Keratinocyte (primary cell): ENCODE data around the gene DNAI2. TPM values are rescaled to one million over a fixed set of nuclear protein-coding genes. Genes with fewer than 3 reads are reported as not detected.

ENCODE experiments used
- DNase-seq: peaks from one replicate; pipeline ENCODE4 v3.0.0-alpha.2; 2011; ENCODE audit warnings: low read depth, missing footprints, low spot score
- FAIRE-seq: peaks from 2 replicates; lab custom pipeline; 2011; peaks lifted over from hg19 to GRCh38; lab: Jason Lieb, UNC
- H2AFZ ChIP-seq: 2 replicates; pipeline ENCODE4 v1.6.0; 2012; ENCODE audit warnings: low read length, control low read depth, inconsistent platforms; ENCODE audit not compliant: control insufficient read depth
- H3K27ac ChIP-seq: 2 replicates; pipeline ENCODE4 v1.5.1; 2011; ENCODE audit warnings: low read length; ENCODE audit not compliant: control insufficient read depth, insufficient read depth
- H3K27me3 ChIP-seq: 3 replicates; pipeline ENCODE4 v1.6.0; 2011; ENCODE audit warnings: low read length; ENCODE audit not compliant: control insufficient read depth, insufficient read depth; ENCODE audit errors: extremely low read depth
- H3K36me3 ChIP-seq, 2 experiments: 2 replicates in 1 of 2; 3 replicates in 1 of 2; pipeline ENCODE4 v1.5.1; 2011; ENCODE audit warnings: low read length in 2 of 2, mild to moderate bottlenecking in 1 of 2; ENCODE audit not compliant: control insufficient read depth in 2 of 2, insufficient read depth in 2 of 2; ENCODE audit errors: extremely low read depth in 1 of 2
- H3K4me1 ChIP-seq: 3 replicates; pipeline ENCODE4 v1.5.1; 2011; ENCODE audit warnings: low read length; ENCODE audit not compliant: control insufficient read depth, insufficient read depth; ENCODE audit errors: extremely low read depth
- H3K4me2 ChIP-seq: 3 replicates; pipeline ENCODE4 v1.6.0; 2011; ENCODE audit warnings: low read depth, low read length; ENCODE audit not compliant: control insufficient read depth, insufficient read depth; ENCODE audit errors: extremely low read depth
- H3K4me3 ChIP-seq, 3 experiments: fragments of 200-600 bp in 1 of 3; sonication (generic) in 1 of 3; 2 replicates in 2 of 3; 3 replicates in 1 of 3; pipeline ENCODE4 v1.5.1; 2011 to 2016; ENCODE audit warnings: low read length in 3 of 3, mild to moderate bottlenecking in 3 of 3, control low read depth in 2 of 3, inconsistent platforms in 1 of 3, low read depth in 1 of 3, mixed read lengths in 1 of 3, mixed run types in 1 of 3, moderate library complexity in 1 of 3; ENCODE audit not compliant: control insufficient read depth in 2 of 3, insufficient read depth in 2 of 3; ENCODE audit errors: extremely low read depth in 1 of 3
- H3K79me2 ChIP-seq: 2 replicates; pipeline ENCODE4 v1.6.0; 2012; ENCODE audit warnings: low read length; ENCODE audit not compliant: control insufficient read depth, insufficient read depth
- H3K9ac ChIP-seq: 3 replicates; pipeline ENCODE4 v1.6.0; 2011; ENCODE audit warnings: low read length; ENCODE audit not compliant: control insufficient read depth, insufficient read depth; ENCODE audit errors: extremely low read depth
- H3K9me1 ChIP-seq: 3 replicates; pipeline ENCODE4 v1.6.0; 2011; ENCODE audit warnings: low read length; ENCODE audit not compliant: control insufficient read depth, insufficient read depth; ENCODE audit errors: extremely low read depth
- H3K9me3 ChIP-seq: 2 replicates; pipeline ENCODE4 v1.5.1; 2012; ENCODE audit warnings: low read depth, low read length; ENCODE audit not compliant: control insufficient read depth
- H4K20me1 ChIP-seq: 3 replicates; pipeline ENCODE4 v1.6.0; 2011; ENCODE audit warnings: low read length; ENCODE audit not compliant: control insufficient read depth, insufficient read depth; ENCODE audit errors: extremely low read depth
- CTCF ChIP-seq, 3 experiments: IDR thresholded peaks in 1 of 3; conservative IDR thresholded peaks in 1 of 3; optimal IDR thresholded peaks in 1 of 3; 2 replicates in 2 of 3; 3 replicates in 1 of 3; pipeline versions ENCODE3 to v1.5.1; 2011; ENCODE audit warnings: low read length in 3 of 3, mild to moderate bottlenecking in 3 of 3, moderate library complexity in 2 of 3, control low read depth in 1 of 3, inconsistent platforms in 1 of 3; ENCODE audit not compliant: insufficient read depth in 2 of 3; ENCODE audit errors: extremely low read depth in 1 of 3
- EZH2 ChIP-seq: IDR thresholded peaks from one replicate; pipeline ENCODE4 v1.6.1; 2012; ENCODE audit warnings: inconsistent platforms, mild to moderate bottlenecking, low read length, moderate library complexity
- dilution Hi-C: fragments of 300-500 bp; cut with MboI; formaldehyde crosslinking; loops from one replicate; pipeline ENCODE4 v1.7.0; 2020; ENCODE audit warnings: low sequenced_read_pairs; ENCODE audit not compliant: extremely low pct_ligation_motif_present
- polyA plus RNA-seq, 5 experiments: library from polyadenylated mRNA; depleted of rRNA in 3 of 5; stranded (reverse) in 3 of 5; stranded (forward) in 1 of 5; unstranded in 1 of 5; fragments of >200 nt; gene quantifications; 1 replicate in 1 of 5; 2 replicates in 3 of 5; 3 replicates in 1 of 5; pipeline versions ENCODE4 v1.2.1 to v1.2.3, GENCODE V29; 2011 to 2012; ENCODE audit warnings: missing spikeins in 2 of 5, low read depth in 1 of 5, low replicate concordance in 1 of 5

Gene DNAI2
- polyA plus RNA-seq, 1 donor (not counting 4 experiments of a cell fraction or from before 2014, with no cell fraction given): not detected

- no peaks in the 10 kb centered on the region for H4K20me1 ChIP-seq
- no peaks in the 10 kb centered on the region for H3K36me3 ChIP-seq
- DNase-seq (no peak), FAIRE-seq (no peak)
- H3K9me1 ChIP-seq: no peaks in the 10 kb centered on the region
- H3K4me2 ChIP-seq: peak overlapping the region; percentile 32
- no peaks in the 10 kb centered on the region for H3K79me2 ChIP-seq
- TF ChIP-seq CTCF (optimal IDR thresholded peaks at IDR 0.05 in 1 of 3, IDR thresholded peaks at IDR 0.05 in 1 of 3, conservative IDR thresholded peaks at IDR 0.05 in 1 of 3; ENCODE audit: extremely low read depth in 1 of 3, insufficient read depth in 2 of 3, low read length in 3 of 3): peak in 1 of 3 experiments; percentile 5
- no peak for TF ChIP-seq EZH2
- peaks cover 89% of the 10 kb centered on the region for H3K27me3 ChIP-seq
- no peak overlapping the region for H3K4me3 ChIP-seq
- H3K4me1 ChIP-seq: no peaks in the 10 kb centered on the region
- dilution Hi-C loops: no loop called here
- H3K27ac ChIP-seq: no peak overlapping the region
- H3K9ac ChIP-seq: no peak overlapping the region
- no peak overlapping the region for H2AFZ ChIP-seq
- no peaks in the 10 kb centered on the region for H3K9me3 ChIP-seq
Observed at GRCh38 chr17:74356646-74357465, 82.8 kb downstream of the DNAI2 start.

- H3K79me2 ChIP-seq: no peaks in the 10 kb centered on the region
- no peak overlapping the region for H3K27ac ChIP-seq
- no peak for DNase-seq
- H3K4me1 ChIP-seq: no peaks in the 10 kb centered on the region
- H3K36me3 ChIP-seq: no peaks in the 10 kb centered on the region
- H3K9me1 ChIP-seq: no peaks in the 10 kb centered on the region
- no peak overlapping the region for H3K4me3 ChIP-seq
- no peaks in the 10 kb centered on the region for H4K20me1 ChIP-seq
- H2AFZ ChIP-seq: no peak overlapping the region
- dilution Hi-C loops: no loop called here
- H3K27me3 ChIP-seq: peaks cover 89% of the 10 kb centered on the region
- no peak overlapping the region for H3K4me2 ChIP-seq
- H3K9ac ChIP-seq: no peak overlapping the region
- TF ChIP-seq CTCF (optimal IDR thresholded peaks at IDR 0.05 in 1 of 3, IDR thresholded peaks at IDR 0.05 in 1 of 3, conservative IDR thresholded peaks at IDR 0.05 in 1 of 3; ENCODE audit: extremely low read depth in 1 of 3, insufficient read depth in 2 of 3, low read length in 3 of 3): no peak
- no peak for TF ChIP-seq EZH2
- no peak for FAIRE-seq
- H3K9me3 ChIP-seq: no peaks in the 10 kb centered on the region
Observed at GRCh38 chr17:74357466-74357809, 83.4 kb downstream of the DNAI2 start.
